Effector memory CD4-positive, alpha-beta T cell (primary cell): ENCODE results near the gene HPCA.

Source experiments
- DNase-seq, 3 donors: peaks; one replicate each; pipeline ENCODE4 v3.0.0-alpha.2; 2020
- H3K27ac ChIP-seq: 2 replicates; pipeline ENCODE4 v1.7.0; 2013; ENCODE audit warnings: mild to moderate bottlenecking, low read length, moderate library complexity; ENCODE audit not compliant: insufficient read depth, poor library complexity, severe bottlenecking
- H3K27me3 ChIP-seq: replicated peaks from 2 replicates; pipeline ENCODE4 v1.7.0; 2013; ENCODE audit warnings: mild to moderate bottlenecking, low read length; ENCODE audit not compliant: insufficient read depth, control insufficient read depth, poor library complexity, severe bottlenecking
- H3K36me3 ChIP-seq: 2 replicates; pipeline ENCODE4 v1.7.0; 2013; ENCODE audit warnings: mild to moderate bottlenecking, low read length, moderate library complexity; ENCODE audit not compliant: control insufficient read depth, insufficient read depth
- H3K4me1 ChIP-seq: 2 replicates; pipeline ENCODE4 v1.7.0; 2013; ENCODE audit warnings: low read length, mild to moderate bottlenecking; ENCODE audit not compliant: control insufficient read depth, insufficient read depth, poor library complexity, severe bottlenecking
- H3K4me3 ChIP-seq: 2 replicates; pipeline ENCODE4 v1.7.0; 2013; ENCODE audit warnings: low read length, low read depth, mild to moderate bottlenecking; ENCODE audit not compliant: insufficient read depth, poor library complexity, severe bottlenecking
- H3K9me3 ChIP-seq: 2 replicates; pipeline ENCODE4 v1.7.0; 2013; ENCODE audit warnings: mild to moderate bottlenecking, low read length, moderate library complexity; ENCODE audit not compliant: control insufficient read depth

The HPCA gene

DNA sequence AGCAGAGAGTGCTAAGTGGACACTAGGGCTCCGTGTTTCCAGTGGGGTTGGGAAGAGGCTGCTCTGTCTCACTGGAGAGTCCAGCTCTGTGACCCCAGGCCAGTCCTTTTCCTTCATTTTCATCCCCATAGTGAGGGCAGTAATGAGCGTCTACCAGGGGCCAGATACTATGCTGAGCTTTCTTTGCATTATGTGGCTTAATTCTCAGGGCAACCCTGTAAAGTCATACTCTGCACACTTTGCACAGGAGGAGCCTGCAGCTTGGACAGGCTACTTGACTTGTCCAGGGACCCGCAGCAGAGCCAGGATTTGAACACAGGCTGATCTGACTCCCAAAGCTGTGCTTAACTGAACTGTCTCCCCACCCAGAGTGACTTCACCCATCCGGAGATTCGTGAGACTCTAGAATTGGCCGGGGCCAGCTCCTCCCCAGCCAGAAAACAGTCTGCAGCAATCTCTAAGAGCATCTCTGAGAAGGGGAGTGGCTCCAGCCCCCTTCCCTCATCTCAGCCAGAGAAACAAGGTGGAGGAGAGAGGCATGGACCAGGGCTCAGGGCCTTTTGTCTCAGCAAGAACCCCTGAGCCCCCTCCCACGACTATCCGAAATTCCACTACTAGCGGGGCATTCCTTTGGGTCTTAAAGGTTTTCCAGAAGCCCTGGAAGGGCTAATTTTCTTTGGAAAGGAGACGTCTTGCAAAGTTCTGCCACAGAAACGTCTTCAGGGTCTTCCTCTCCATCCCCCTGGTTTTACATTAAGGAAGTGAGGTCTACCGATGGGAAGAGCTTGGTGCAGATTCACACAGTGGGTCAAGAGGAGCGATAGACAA is 14.7 kb upstream of the HPCA start:
- Histone ChIP-seq H3K4me3 (no peak overlapping the region), H3K9me3 (no peaks in the 10 kb centered on the region), H3K36me3 (no peaks in the 10 kb centered on the region), H3K27me3 (peaks cover 17% of the 10 kb centered on the region), H3K27ac (no peak overlapping the region), H3K4me1 (peaks cover 7% of the 10 kb centered on the region)
- DNase-seq: no peak

DNA sequence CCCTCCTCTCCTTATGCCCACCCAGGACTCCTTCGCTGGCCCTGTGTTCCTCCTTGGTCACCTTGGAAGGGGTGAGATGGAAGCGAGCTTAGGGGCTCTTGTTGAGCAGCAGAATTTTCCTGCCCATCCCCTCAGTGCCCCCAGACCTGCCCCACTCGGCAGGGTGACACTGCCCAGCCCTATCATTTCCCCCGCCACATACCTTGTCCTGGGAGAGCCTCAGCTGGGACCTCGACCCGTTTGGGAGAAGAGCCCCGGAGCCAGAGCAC is 14.2 kb upstream of the HPCA start:
- H3K4me3 ChIP-seq: no peak overlapping the region
- no peak for DNase-seq
- no peak overlapping the region for H3K27ac ChIP-seq
- no peaks in the 10 kb centered on the region for H3K36me3 ChIP-seq
- peaks cover 7% of the 10 kb centered on the region for H3K4me1 ChIP-seq
- no peaks in the 10 kb centered on the region for H3K9me3 ChIP-seq
- peaks cover 17% of the 10 kb centered on the region for H3K27me3 ChIP-seq

DNA sequence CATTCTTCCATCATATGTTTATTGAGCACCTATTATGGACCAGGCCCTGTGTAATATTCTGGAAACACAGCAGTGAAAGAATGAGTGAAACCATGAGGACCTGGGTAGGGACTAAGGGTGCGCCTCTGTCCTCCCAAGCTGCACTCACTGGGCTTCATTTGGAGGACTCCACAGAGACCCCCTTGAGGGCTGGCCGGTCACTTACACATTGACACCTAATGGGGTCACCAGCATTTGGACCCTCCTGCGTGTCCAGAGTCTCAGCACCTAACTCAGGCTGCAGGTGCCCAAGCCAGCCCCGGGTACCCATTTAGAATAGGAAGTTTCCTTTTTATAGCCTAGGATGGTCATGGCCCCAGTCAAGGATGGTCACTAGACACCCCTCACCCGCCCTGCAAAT is 12.8 kb upstream of the HPCA start:
- H3K27me3 ChIP-seq: peaks cover 17% of the 10 kb centered on the region
- no peak overlapping the region for H3K27ac ChIP-seq
- no peak for DNase-seq
- H3K9me3 ChIP-seq: no peaks in the 10 kb centered on the region
- no peak overlapping the region for H3K4me3 ChIP-seq
- H3K4me1 ChIP-seq: peaks cover 7% of the 10 kb centered on the region
- H3K36me3 ChIP-seq: no peaks in the 10 kb centered on the region

DNA sequence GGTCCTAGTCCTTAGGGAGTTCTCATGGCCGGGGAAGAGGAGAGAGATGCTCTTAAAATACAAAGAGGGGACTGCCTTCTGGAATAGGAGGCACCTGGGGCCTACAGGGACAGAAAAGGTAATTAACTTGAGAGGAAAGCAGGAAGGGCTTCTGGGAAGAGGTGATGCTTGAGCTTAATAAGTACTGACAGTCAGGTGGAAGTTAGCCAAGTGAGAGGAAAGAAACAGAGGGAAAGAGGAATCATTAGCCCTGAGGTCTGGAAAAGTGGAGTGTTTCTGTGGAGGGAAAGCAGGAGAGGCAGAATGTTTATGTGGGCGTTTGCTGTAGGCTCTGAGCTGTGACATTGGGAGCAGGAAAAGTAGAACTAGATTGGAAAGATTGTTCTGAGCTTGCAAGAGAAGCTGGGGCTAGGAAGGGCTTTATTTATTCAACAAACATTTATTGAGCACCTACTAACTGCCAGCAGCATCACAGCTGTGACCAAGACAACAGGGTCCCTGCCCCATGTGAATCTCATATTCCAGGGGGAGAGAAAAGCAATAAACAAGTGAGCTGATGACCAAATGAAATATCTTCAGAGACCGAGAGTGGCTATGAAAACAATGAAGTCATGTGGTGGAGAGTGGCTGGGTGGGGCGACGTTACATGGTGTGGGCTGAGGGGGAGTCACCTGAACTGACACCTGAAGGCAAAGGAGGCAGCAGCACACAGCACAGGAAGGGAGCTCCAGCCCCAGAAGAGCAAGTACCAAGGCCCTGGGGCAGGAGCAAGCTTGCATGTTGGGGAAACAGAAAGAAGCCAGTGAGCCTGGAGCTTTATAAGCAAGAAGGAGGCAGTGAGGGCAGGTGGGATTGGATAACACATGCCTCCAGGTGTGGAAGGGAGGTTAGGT is 11.2 kb upstream of the HPCA start:
- H3K36me3 ChIP-seq: no peaks in the 10 kb centered on the region
- peaks cover 6% of the 10 kb centered on the region for H3K4me1 ChIP-seq
- H3K27me3 ChIP-seq: peaks cover 15% of the 10 kb centered on the region
- no peak for DNase-seq
- no peak overlapping the region for H3K4me3 ChIP-seq
- H3K9me3 ChIP-seq: no peaks in the 10 kb centered on the region
- no peak overlapping the region for H3K27ac ChIP-seq

DNA sequence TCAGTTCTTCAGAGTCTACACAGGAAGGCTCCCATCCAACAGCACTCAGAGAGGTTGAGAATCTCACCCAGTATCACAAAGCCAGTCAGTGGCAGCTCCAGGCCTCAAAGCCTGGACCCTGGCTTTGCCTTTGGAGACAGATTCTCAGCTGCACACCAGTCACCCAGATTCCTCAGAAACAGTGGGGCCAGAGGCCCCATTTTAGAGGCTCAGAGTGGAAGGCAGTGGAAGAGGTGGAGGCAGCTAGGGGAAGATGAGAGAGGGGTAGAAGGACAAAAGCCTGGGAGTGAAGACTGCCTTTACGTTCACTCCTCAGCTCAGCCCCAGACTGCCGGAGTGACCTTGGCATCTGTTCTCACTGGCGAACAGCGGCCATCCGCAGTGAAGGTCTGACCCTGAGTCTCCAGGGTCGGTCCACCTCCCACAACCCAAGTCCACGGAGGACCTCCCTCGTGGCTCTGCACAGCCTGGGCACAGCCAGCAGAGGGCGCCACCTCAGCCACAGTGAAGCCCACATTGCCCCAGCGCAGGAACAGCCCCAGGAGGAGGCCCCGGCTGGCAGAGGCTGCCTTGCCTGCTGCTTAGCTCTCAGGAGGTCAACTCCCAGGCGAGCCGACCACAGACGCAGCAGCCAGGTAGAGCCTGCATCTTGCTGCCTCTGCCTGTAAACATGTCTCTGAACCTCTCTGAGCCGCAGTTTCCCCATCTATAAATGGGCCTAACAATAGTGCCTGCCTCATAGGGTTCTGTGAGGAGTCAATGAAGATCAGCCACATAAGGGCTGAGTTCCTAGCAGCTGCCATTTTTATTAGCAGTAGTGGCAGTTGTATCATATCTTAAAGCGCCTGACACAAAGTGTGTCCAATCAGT is 9.7 kb upstream of the HPCA start:
- no peak overlapping the region for H3K4me3 ChIP-seq
- peaks cover 7% of the 10 kb centered on the region for H3K27me3 ChIP-seq
- peaks cover 4% of the 10 kb centered on the region for H3K4me1 ChIP-seq
- H3K27ac ChIP-seq: no peak overlapping the region
- no peaks in the 10 kb centered on the region for H3K9me3 ChIP-seq
- H3K36me3 ChIP-seq: no peaks in the 10 kb centered on the region
- DNase-seq: peak; percentile 14 to 36 (median 27)

DNA sequence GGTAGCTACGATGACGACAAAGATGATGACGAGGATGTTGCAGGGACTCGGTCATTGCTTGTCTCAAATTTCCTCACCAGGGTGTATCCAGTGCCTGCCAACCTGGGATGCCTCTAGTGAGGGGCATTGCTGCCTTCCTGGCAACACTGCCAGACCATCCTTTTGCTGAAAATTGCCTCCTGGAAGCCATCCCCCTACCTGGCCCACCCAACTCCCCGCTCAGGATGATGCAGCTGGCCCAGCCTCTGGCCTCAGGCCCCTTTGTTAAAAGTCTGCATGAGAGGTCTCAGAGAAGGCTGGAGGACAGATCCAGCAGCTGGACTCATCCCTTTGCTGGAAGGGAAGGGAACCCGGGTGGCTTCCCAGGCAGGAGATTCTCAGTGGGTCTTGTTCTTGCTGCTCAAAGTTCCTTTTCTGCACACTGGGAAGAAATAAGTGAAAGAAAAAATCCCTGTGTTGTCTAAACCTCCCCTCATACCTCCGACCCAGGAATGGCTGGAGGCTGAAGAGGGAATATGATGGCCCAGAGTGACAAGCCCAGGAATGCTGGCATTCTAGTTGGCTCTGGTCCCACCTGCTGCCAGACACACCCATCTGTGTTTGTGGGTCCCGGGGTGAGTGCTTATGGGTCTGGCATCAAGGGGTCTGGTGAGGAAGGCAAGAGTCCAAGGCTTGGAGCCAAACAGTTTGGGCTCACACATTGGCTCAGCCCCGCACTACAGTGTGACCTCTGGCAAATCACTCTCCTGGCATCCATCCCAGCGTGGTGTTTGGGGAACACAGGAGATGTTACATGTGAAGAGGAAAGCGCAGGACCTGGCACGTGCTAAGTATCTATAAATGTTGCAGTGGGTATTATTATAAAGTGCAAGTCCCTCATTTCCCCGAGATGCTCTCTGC is 8.8 kb upstream of the HPCA start:
- H3K9me3 ChIP-seq: no peaks in the 10 kb centered on the region
- no peak for DNase-seq
- peaks cover 3% of the 10 kb centered on the region for H3K4me1 ChIP-seq
- no peak overlapping the region for H3K27ac ChIP-seq
- H3K4me3 ChIP-seq: no peak overlapping the region
- no peaks in the 10 kb centered on the region for H3K27me3 ChIP-seq
- H3K36me3 ChIP-seq: no peaks in the 10 kb centered on the region

DNA sequence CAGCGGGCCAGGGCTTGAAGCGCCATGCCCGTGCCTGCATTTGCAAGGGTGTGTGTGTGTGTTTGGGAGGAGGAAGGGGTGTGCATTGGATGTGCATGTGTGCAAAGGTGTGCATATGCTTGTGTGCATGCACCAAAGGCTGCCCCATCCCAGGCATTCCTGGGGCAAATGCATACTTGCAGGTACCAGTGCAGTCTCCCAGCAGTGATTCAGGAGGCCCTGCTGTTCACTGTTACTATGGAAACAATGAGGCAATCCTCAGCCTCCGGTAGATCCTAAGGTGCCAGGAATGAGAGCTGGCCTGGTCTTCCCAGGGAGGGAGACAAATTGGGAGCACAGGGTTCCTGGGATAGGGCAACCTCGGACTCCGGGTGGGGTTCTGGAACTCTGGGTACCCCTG is 8.1 kb upstream of the HPCA start:
- no peak for DNase-seq
- Histone ChIP-seq H3K4me1 (no peaks in the 10 kb centered on the region), H3K36me3 (no peaks in the 10 kb centered on the region), H3K27me3 (no peaks in the 10 kb centered on the region), H3K4me3 (no peak overlapping the region), H3K27ac (no peak overlapping the region), H3K9me3 (no peaks in the 10 kb centered on the region)

DNA sequence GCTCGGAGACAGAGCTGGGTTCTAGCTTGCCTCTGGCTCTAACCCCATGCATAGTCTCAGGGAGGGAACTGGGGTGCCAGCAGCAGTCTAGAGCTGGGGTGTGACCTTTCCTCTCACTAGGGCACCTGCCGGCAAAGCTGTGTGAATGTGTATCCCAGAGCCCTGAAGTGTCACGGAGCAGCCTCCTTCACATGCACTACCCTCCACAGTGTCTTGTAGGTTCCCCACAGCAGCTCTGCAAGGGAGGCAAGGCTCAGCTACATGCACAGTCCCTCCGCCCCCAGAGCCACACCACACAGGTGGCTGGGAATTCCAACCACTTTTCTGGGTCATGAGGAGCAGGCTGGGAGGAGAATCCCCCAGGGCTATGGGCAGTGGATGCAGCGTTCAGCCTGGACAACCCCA is 7.7 kb upstream of the HPCA start:
- Histone ChIP-seq H3K36me3 (no peaks in the 10 kb centered on the region), H3K27me3 (no peaks in the 10 kb centered on the region), H3K4me1 (no peaks in the 10 kb centered on the region), H3K27ac (no peak overlapping the region), H3K4me3 (no peak overlapping the region), H3K9me3 (no peaks in the 10 kb centered on the region)
- no peak for DNase-seq

DNA sequence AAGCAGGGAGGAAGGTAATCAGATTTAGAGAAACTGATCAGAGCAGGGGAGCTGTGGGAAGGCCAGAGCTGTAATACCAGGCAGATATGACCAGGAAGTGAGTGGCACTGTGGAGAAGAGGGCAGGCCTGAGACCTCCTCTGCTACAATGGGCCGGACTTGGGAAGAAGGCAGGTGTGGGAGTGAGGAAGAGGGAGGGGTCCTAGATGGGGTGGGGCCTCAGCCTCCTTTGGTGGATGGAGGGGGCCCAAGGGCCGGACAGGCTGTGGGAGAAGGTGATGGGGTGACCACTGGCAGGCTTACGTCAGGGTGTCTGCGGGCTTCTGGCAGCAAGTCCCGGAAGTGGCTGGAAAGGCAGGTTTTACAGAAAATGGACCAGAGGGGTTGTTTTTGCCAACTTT is 5.0 kb upstream of the HPCA start:
- no peaks in the 10 kb centered on the region for H3K9me3 ChIP-seq
- peaks cover 8% of the 10 kb centered on the region for H3K27me3 ChIP-seq
- no peak overlapping the region for H3K27ac ChIP-seq
- no peaks in the 10 kb centered on the region for H3K36me3 ChIP-seq
- H3K4me3 ChIP-seq: no peak overlapping the region
- no peak for DNase-seq
- H3K4me1 ChIP-seq: no peaks in the 10 kb centered on the region
